Measurements from ENCODE around the gene ASCC3.
A peak's percentile ranks its signal among the peaks of the same experiment; 100 is the strongest.
"Not testable (repeated sequence)": the region's sequence is repeated elsewhere in the genome, so short reads cannot be mapped to it uniquely, and the experiment has no call there.

The ASCC3 gene

GRCh38 chr6:100880853-100881706 lies at the start of gene ASCC3:
Gene ASCC3 (minus strand): TSS chr6:100881329. CDS start chr6:100867997, 13,332 bp downstream.
- DNase-seq (ENCODE audit: low read depth in 2 of 2), result peak; percentile 86 to 92

- DNase-seq (ENCODE audit: low read depth in 2 of 2), result no peak
Measured at GRCh38 chr6:100925749-100926148, 44.6 kb upstream of the ASCC3 start.

- no peak for DNase-seq (ENCODE audit: low read depth in 2 of 2)
Measured at GRCh38 chr6:100924534-100925227, 43.6 kb upstream of the ASCC3 start.

- DNase-seq (ENCODE audit: low read depth in 2 of 2), result no peak
Measured at GRCh38 chr6:100923481-100924165, 42.5 kb upstream of the ASCC3 start.

- no peak for DNase-seq (ENCODE audit: low read depth in 2 of 2)
Measured at GRCh38 chr6:100920028-100920605, 39.0 kb upstream of the ASCC3 start.

GRCh38 chr6:100918152-100918551 lies 37.0 kb upstream of the ASCC3 start:
- DNase-seq (ENCODE audit: low read depth in 2 of 2), result no peak

GRCh38 chr6:100915876-100916275 lies 34.7 kb upstream of the ASCC3 start:
- no peak for DNase-seq (ENCODE audit: low read depth in 2 of 2)

GRCh38 chr6:100913400-100914276 lies 32.5 kb upstream of the ASCC3 start:
- no peak for DNase-seq (ENCODE audit: low read depth in 2 of 2)

GRCh38 chr6:100906325-100906724 lies 25.2 kb upstream of the ASCC3 start:
- no peak for DNase-seq (ENCODE audit: low read depth in 2 of 2)

GRCh38 chr6:100905067-100905466 lies 23.9 kb upstream of the ASCC3 start:
- DNase-seq (ENCODE audit: low read depth in 2 of 2), result no peak

- no peak for DNase-seq (ENCODE audit: low read depth in 2 of 2)
Measured at GRCh38 chr6:100904316-100904715, 23.2 kb upstream of the ASCC3 start.

- no peak for DNase-seq (ENCODE audit: low read depth in 2 of 2)
Measured at GRCh38 chr6:100901582-100901981, 20.5 kb upstream of the ASCC3 start.

GRCh38 chr6:100899202-100899601 lies 18.1 kb upstream of the ASCC3 start:
- no peak for DNase-seq (ENCODE audit: low read depth in 2 of 2)

- DNase-seq (ENCODE audit: low read depth in 2 of 2), result no peak
Measured at GRCh38 chr6:100897671-100898070, 16.5 kb upstream of the ASCC3 start.

GRCh38 chr6:100893743-100894142 lies 12.6 kb upstream of the ASCC3 start:
- DNase-seq (ENCODE audit: low read depth in 2 of 2), result no peak

- DNase-seq (ENCODE audit: low read depth in 2 of 2), result no peak
Measured at GRCh38 chr6:100892693-100893092, 11.6 kb upstream of the ASCC3 start.

GRCh38 chr6:100892116-100892515 lies 11.0 kb upstream of the ASCC3 start:
- DNase-seq (ENCODE audit: low read depth in 2 of 2), result no peak

- DNase-seq (ENCODE audit: low read depth in 2 of 2), result no peak
Measured at GRCh38 chr6:100891079-100891478, 9.9 kb upstream of the ASCC3 start.

GRCh38 chr6:100890646-100891045 lies 9.5 kb upstream of the ASCC3 start:
- not testable (repeated sequence) for DNase-seq (ENCODE audit: low read depth in 2 of 2)

GRCh38 chr6:100889351-100889750 lies 8.2 kb upstream of the ASCC3 start:
- DNase-seq (ENCODE audit: low read depth in 2 of 2), result no peak

GRCh38 chr6:100886076-100886475 lies 4.9 kb upstream of the ASCC3 start:
- no peak for DNase-seq (ENCODE audit: low read depth in 2 of 2)

Measured in stimulated activated CD4-positive, alpha-beta T cell treated with anti-CD3 and anti-CD28 coated beads, Interleukin-4, amount 100 ng/mL, for 48 hours (primary cell).